ENCODE measurements around the gene BTBD16.
A peak's percentile ranks its signal among the peaks of the same experiment; 100 is the strongest.

The BTBD16 gene

GRCh38 chr10:122248356-122249302 is 22.5 kb upstream of the BTBD16 start:
- DNase-seq (ENCODE audit: low read depth in 1 of 2, low spot score in 1 of 2) = no peak

GRCh38 chr10:122249303-122249850 is 21.7 kb upstream of the BTBD16 start:
- DNase-seq (ENCODE audit: low read depth in 1 of 2, low spot score in 1 of 2) = no peak

GRCh38 chr10:122249991-122250750 is 20.9 kb upstream of the BTBD16 start:
- no peak for DNase-seq (ENCODE audit: low read depth in 1 of 2, low spot score in 1 of 2)

GRCh38 chr10:122251459-122252255 is 19.4 kb upstream of the BTBD16 start:
- no peak for DNase-seq (ENCODE audit: low read depth in 1 of 2, low spot score in 1 of 2)

GRCh38 chr10:122252805-122253204 is 18.3 kb upstream of the BTBD16 start:
- no peak for DNase-seq (ENCODE audit: low read depth in 1 of 2, low spot score in 1 of 2)

- DNase-seq (ENCODE audit: low read depth in 1 of 2, low spot score in 1 of 2) = no peak
Measured at GRCh38 chr10:122253605-122254004, 17.5 kb upstream of the BTBD16 start.

GRCh38 chr10:122254831-122255230 is 16.3 kb upstream of the BTBD16 start:
- DNase-seq (ENCODE audit: low read depth in 1 of 2, low spot score in 1 of 2) = no peak

- DNase-seq (ENCODE audit: low read depth in 1 of 2, low spot score in 1 of 2) = no peak
Measured at GRCh38 chr10:122255509-122256301, 15.4 kb upstream of the BTBD16 start.

GRCh38 chr10:122257041-122257440 is 14.1 kb upstream of the BTBD16 start:
- no peak for DNase-seq (ENCODE audit: low read depth in 1 of 2, low spot score in 1 of 2)

GRCh38 chr10:122258136-122259074 is 12.7 kb upstream of the BTBD16 start:
- no peak for DNase-seq (ENCODE audit: low read depth in 1 of 2, low spot score in 1 of 2)

GRCh38 chr10:122259075-122259466 is 12.0 kb upstream of the BTBD16 start:
- DNase-seq (ENCODE audit: low read depth in 1 of 2, low spot score in 1 of 2) = no peak

- no peak for DNase-seq (ENCODE audit: low read depth in 1 of 2, low spot score in 1 of 2)
Measured at GRCh38 chr10:122261584-122261983, 9.5 kb upstream of the BTBD16 start.

GRCh38 chr10:122263971-122264370 is 7.1 kb upstream of the BTBD16 start:
- no peak for DNase-seq (ENCODE audit: low read depth in 1 of 2, low spot score in 1 of 2)

- no peak for DNase-seq (ENCODE audit: low read depth in 1 of 2, low spot score in 1 of 2)
Measured at GRCh38 chr10:122264436-122264835, 6.7 kb upstream of the BTBD16 start.

- no peak for DNase-seq (ENCODE audit: low read depth in 1 of 2, low spot score in 1 of 2)
Measured at GRCh38 chr10:122264931-122265330, 6.2 kb upstream of the BTBD16 start.

- DNase-seq (ENCODE audit: low read depth in 1 of 2, low spot score in 1 of 2) = no peak
Measured at GRCh38 chr10:122265896-122266295, 5.2 kb upstream of the BTBD16 start.

- peak in 1 of 2 donors; percentile 11 for DNase-seq (ENCODE audit: low read depth in 1 of 2, low spot score in 1 of 2)
Measured at GRCh38 chr10:122267849-122268737, 3.0 kb upstream of the BTBD16 start.

- DNase-seq (ENCODE audit: low read depth in 1 of 2, low spot score in 1 of 2) = no peak
Measured at GRCh38 chr10:122269059-122269687, 1.9 kb upstream of the BTBD16 start.

Measured in stimulated activated CD4-positive, alpha-beta T cell treated with anti-CD3 and anti-CD28 coated beads, Interleukin-15, amount 100 ng/mL, for 1 hour (primary cell).